Sigmoid colon (tissue), 7 donors: ENCODE results near the gene IRX2. TPM values are rescaled to one million over a fixed set of nuclear protein-coding genes. Genes with fewer than 3 reads are reported as not detected.

Source experiments
- DNase-seq: peaks from one replicate; pipeline ENCODE4 v3.0.0-alpha.2; 2019
- H3K27ac ChIP-seq, 4 donors: fragments of 200-600 bp; sonication (generic); one replicate each; pipeline ENCODE4 v1.5.1; 2016 to 2019; ENCODE audit warnings: mild to moderate bottlenecking in 1 of 4
- H3K27me3 ChIP-seq, 3 donors: fragments of 200-600 bp; sonication (generic); one replicate each; pipeline ENCODE4 v1.5.1; 2019; ENCODE audit warnings: mild to moderate bottlenecking in 1 of 3
- H3K36me3 ChIP-seq, 4 donors: fragments of 200-600 bp; sonication (generic); one replicate each; pipeline ENCODE4 v1.5.1; 2016 to 2019
- H3K4me1 ChIP-seq, 4 donors: fragments of 200-600 bp; sonication (generic); one replicate each; pipeline ENCODE4 v1.5.1; 2017 to 2019
- H3K4me3 ChIP-seq, 4 donors: fragments of 200-600 bp; sonication (generic); one replicate each; pipeline ENCODE4 v1.5.1; 2017 to 2019; ENCODE audit warnings: mild to moderate bottlenecking in 2 of 4, moderate library complexity in 1 of 4
- H3K9me3 ChIP-seq, 4 donors: fragments of 200-600 bp in 3 of 4; sonication (generic) in 3 of 4; one replicate each; pipeline versions ENCODE4 v1.5.1 to v1.6.1; 2013 to 2019
- CTCF ChIP-seq, 4 experiments: fragments of 450-650 bp in 3 of 4; fragments of 200-600 bp in 1 of 4; IDR thresholded peaks; one replicate each; pipeline ENCODE4 v1.5.1; 2016 to 2019; ENCODE audit warnings: antibody characterized with exemption in 4 of 4, mild to moderate bottlenecking in 3 of 4, moderate library complexity in 2 of 4
- EP300 ChIP-seq, 4 donors: sonication (generic); formaldehyde crosslinking; IDR thresholded peaks; one replicate each; pipeline ENCODE4 v1.6.1; 2017; ENCODE audit warnings: antibody characterized with exemption in 4 of 4
- POLR2A ChIP-seq, 2 donors: fragments of 450-650 bp; IDR thresholded peaks; one replicate each; pipeline ENCODE4 v1.6.1; 2016; ENCODE audit warnings: antibody characterized with exemption in 2 of 2, mild to moderate bottlenecking in 2 of 2, moderate library complexity in 2 of 2
- POLR2AphosphoS5 ChIP-seq, 4 donors: sonication (generic); formaldehyde crosslinking; IDR thresholded peaks; one replicate each; pipeline ENCODE4 v1.6.1; 2017; ENCODE audit warnings: antibody characterized with exemption in 4 of 4
- WGBS, 2 donors: extraction: QIAGEN DNeasy Blood & Tissue Kit; methylation state at CpG; one replicate each; pipeline ENCODE4 v1.1.7; 2013; 5-methylcytosine and 5-hydroxymethylcytosine counted together
- intact Hi-C: fragments of 100-400 bp; cut with DNase I; formaldehyde crosslinking; loops from one replicate; pipeline ENCODE4 v1.15.1; 2023
- polyA plus RNA-seq, 3 donors: library from polyadenylated mRNA; stranded (reverse); fragments of 200-250 nt; gene quantifications; one replicate each; pipeline ENCODE4 v1.2.3, GENCODE V29; 2013
- total RNA-seq, 4 donors: library from RNA; depleted of rRNA; stranded (reverse); fragments of >200 nt; gene quantifications; one replicate each; pipeline ENCODE4 v1.1.0, GENCODE V29; 2016
- donor health status: healthy with polysubstance abuse.
- donor health status: Bipolar disorder and iron deficiency.
- donor health status: healthy.

The IRX2 gene
- total and polyA plus RNA-seq, 7 donors: 0.03 TPM; not detected in 6

- TF ChIP-seq EP300 (IDR thresholded peaks at IDR 0.05): no peak
- TF ChIP-seq POLR2A (IDR thresholded peaks at IDR 0.05): no peak
- no peak for TF ChIP-seq CTCF (IDR thresholded peaks at IDR 0.05)
- TF ChIP-seq POLR2AphosphoS5 (IDR thresholded peaks at IDR 0.05): no peak
- intact Hi-C loops: no loop called here
- 4 to 21% methylated on average over 110 of the region's 110 CpGs for WGBS, 2 donors
- Histone ChIP-seq H3K9me3 (no peaks in the 10 kb centered on the region), H3K27me3 (peaks cover 74 to 98% (median 86%) of the 10 kb centered on the region in 3 donors), H3K4me1 (peaks cover 0 to 65% (median 55%) of the 10 kb centered on the region in 4 donors), H3K36me3 (no peaks in the 10 kb centered on the region), H3K4me3 (peak overlapping the region in 2 of 4 donors; percentile 30 to 32), H3K27ac (no peak overlapping the region)
- DNase-seq: no peak
Observed at GRCh38 chr5:2750758-2751464, 566 bp downstream of the IRX2 start.

- intact Hi-C loops: no loop called here
- 8 to 38% methylated on average over 63 of the region's 63 CpGs for WGBS, 2 donors
- Histone ChIP-seq H3K27ac (no peak overlapping the region), H3K9me3 (no peaks in the 10 kb centered on the region), H3K36me3 (no peaks in the 10 kb centered on the region), H3K4me1 (peaks cover 0 to 58% (median 48%) of the 10 kb centered on the region in 4 donors), H3K27me3 (peaks cover 67 to 98% (median 79%) of the 10 kb centered on the region in 3 donors), H3K4me3 (peak overlapping the region in 1 of 4 donors; percentile 32)
- DNase-seq: no peak
- TF ChIP-seq POLR2AphosphoS5 (IDR thresholded peaks at IDR 0.05) (no peak), POLR2A (IDR thresholded peaks at IDR 0.05) (no peak), EP300 (IDR thresholded peaks at IDR 0.05) (no peak), CTCF (IDR thresholded peaks at IDR 0.05) (no peak)
Observed at GRCh38 chr5:2750026-2750757, 1.3 kb downstream of the IRX2 start.

- TF ChIP-seq EP300 (IDR thresholded peaks at IDR 0.05) (no peak), POLR2A (IDR thresholded peaks at IDR 0.05) (no peak), CTCF (IDR thresholded peaks at IDR 0.05) (no peak), POLR2AphosphoS5 (IDR thresholded peaks at IDR 0.05) (no peak)
- H3K9me3 ChIP-seq: no peaks in the 10 kb centered on the region
- H3K27me3 ChIP-seq: peaks cover 61 to 98% (median 79%) of the 10 kb centered on the region in 3 donors
- DNase-seq: no peak
- 9 to 42% methylated on average over 45 of the region's 45 CpGs for WGBS, 2 donors
- intact Hi-C loops: no loop called here
- H3K4me3 ChIP-seq: no peak overlapping the region
- H3K36me3 ChIP-seq: no peaks in the 10 kb centered on the region
- peaks cover 0 to 52% (median 42%) of the 10 kb centered on the region in 4 donors for H3K4me1 ChIP-seq
- no peak overlapping the region for H3K27ac ChIP-seq
Observed at GRCh38 chr5:2749514-2750025, 1.9 kb downstream of the IRX2 start.

- peaks cover 57 to 98% (median 79%) of the 10 kb centered on the region in 3 donors for H3K27me3 ChIP-seq
- no peak for DNase-seq
- intact Hi-C loops: no loop called here
- peaks cover 0 to 50% (median 41%) of the 10 kb centered on the region in 4 donors for H3K4me1 ChIP-seq
- TF ChIP-seq EP300 (IDR thresholded peaks at IDR 0.05) (no peak), CTCF (IDR thresholded peaks at IDR 0.05) (no peak), POLR2AphosphoS5 (IDR thresholded peaks at IDR 0.05) (no peak), POLR2A (IDR thresholded peaks at IDR 0.05) (no peak)
- no peaks in the 10 kb centered on the region for H3K36me3 ChIP-seq
- H3K27ac ChIP-seq: no peak overlapping the region
- no peak overlapping the region for H3K4me3 ChIP-seq
- 11 to 39% methylated on average over 71 of the region's 71 CpGs for WGBS, 2 donors
- no peaks in the 10 kb centered on the region for H3K9me3 ChIP-seq
Observed at GRCh38 chr5:2748861-2749513, 2.5 kb downstream of the IRX2 start.
